Sigmoid colon (tissue), 7 donors: ENCODE measurements around the gene CUL7. TPM values are rescaled to one million over a fixed set of nuclear protein-coding genes. Genes with fewer than 3 reads are reported as not detected.
A peak's percentile ranks its signal among the peaks of the same experiment; 100 is the strongest.

Experiments used
- DNase-seq: peaks from one replicate; pipeline ENCODE4 v3.0.0-alpha.2; 2019
- H3K27ac ChIP-seq, 4 donors: fragments of 200-600 bp; sonication (generic); one replicate each; pipeline ENCODE4 v1.5.1; 2016 to 2019; ENCODE audit warnings: mild to moderate bottlenecking in 1 of 4
- H3K27me3 ChIP-seq, 3 donors: fragments of 200-600 bp; sonication (generic); one replicate each; pipeline ENCODE4 v1.5.1; 2019; ENCODE audit warnings: mild to moderate bottlenecking in 1 of 3
- H3K36me3 ChIP-seq, 4 donors: fragments of 200-600 bp; sonication (generic); one replicate each; pipeline ENCODE4 v1.5.1; 2016 to 2019
- H3K4me1 ChIP-seq, 4 donors: fragments of 200-600 bp; sonication (generic); one replicate each; pipeline ENCODE4 v1.5.1; 2017 to 2019
- H3K4me3 ChIP-seq, 4 donors: fragments of 200-600 bp; sonication (generic); one replicate each; pipeline ENCODE4 v1.5.1; 2017 to 2019; ENCODE audit warnings: mild to moderate bottlenecking in 2 of 4, moderate library complexity in 1 of 4
- H3K9me3 ChIP-seq, 4 donors: fragments of 200-600 bp in 3 of 4; sonication (generic) in 3 of 4; one replicate each; pipeline versions ENCODE4 v1.5.1 to v1.6.1; 2013 to 2019
- EP300 ChIP-seq, 4 donors: sonication (generic); formaldehyde crosslinking; IDR thresholded peaks; one replicate each; pipeline ENCODE4 v1.6.1; 2017; ENCODE audit warnings: antibody characterized with exemption in 4 of 4
- POLR2A ChIP-seq, 2 donors: fragments of 450-650 bp; IDR thresholded peaks; one replicate each; pipeline ENCODE4 v1.6.1; 2016; ENCODE audit warnings: antibody characterized with exemption in 2 of 2, mild to moderate bottlenecking in 2 of 2, moderate library complexity in 2 of 2
- POLR2AphosphoS5 ChIP-seq, 4 donors: sonication (generic); formaldehyde crosslinking; IDR thresholded peaks; one replicate each; pipeline ENCODE4 v1.6.1; 2017; ENCODE audit warnings: antibody characterized with exemption in 4 of 4
- WGBS, 2 donors: extraction: QIAGEN DNeasy Blood & Tissue Kit; methylation state at CpG; one replicate each; pipeline ENCODE4 v1.1.7; 2013; 5-methylcytosine and 5-hydroxymethylcytosine counted together
- intact Hi-C: fragments of 100-400 bp; cut with DNase I; formaldehyde crosslinking; loops from one replicate; pipeline ENCODE4 v1.15.1; 2023
- polyA plus RNA-seq, 3 donors: library from polyadenylated mRNA; stranded (reverse); fragments of 200-250 nt; gene quantifications; one replicate each; pipeline ENCODE4 v1.2.3, GENCODE V29; 2013
- total RNA-seq, 4 donors: library from RNA; depleted of rRNA; stranded (reverse); fragments of >200 nt; gene quantifications; one replicate each; pipeline ENCODE4 v1.1.0, GENCODE V29; 2016
- TF ChIP-seq, protein P1 (sequence below), 4 experiments: fragments of 450-650 bp in 3 of 4; fragments of 200-600 bp in 1 of 4; IDR thresholded peaks; one replicate each; pipeline ENCODE4 v1.5.1; 2016 to 2019; ENCODE audit warnings: antibody characterized with exemption in 4 of 4, mild to moderate bottlenecking in 3 of 4, moderate library complexity in 2 of 4
- donor health status: healthy with polysubstance abuse.
- donor health status: Bipolar disorder and iron deficiency.
- donor health status: healthy.

Gene CUL7
- total and polyA plus RNA-seq, 7 donors: 3.0 to 14.4 (median 10.3) TPM

- intact Hi-C loops: loop anchor here (2.0 to 5.0 kb wide), 2 partner anchors 76 to 88 kb away; partner anchors contain the start of gene PEX6
- DNase-seq: no peak
- Histone ChIP-seq H3K36me3 (peaks cover 3 to 39% (median 8%) of the 10 kb centered on the region in 4 donors), H3K4me1 (peaks cover 0 to 29% (median 23%) of the 10 kb centered on the region in 4 donors), H3K27me3 (no peaks in the 10 kb centered on the region), H3K27ac (peak overlapping the region; percentile 92 to 95 (median 94)), H3K9me3 (no peaks in the 10 kb centered on the region), H3K4me3 (peak overlapping the region; percentile 48 to 78 (median 71))
- TF ChIP-seq EP300 (IDR thresholded peaks at IDR 0.05) (no peak), POLR2AphosphoS5 (IDR thresholded peaks at IDR 0.05) (no peak), POLR2A (IDR thresholded peaks at IDR 0.05) (no peak)
- TF ChIP-seq, protein P1, sequence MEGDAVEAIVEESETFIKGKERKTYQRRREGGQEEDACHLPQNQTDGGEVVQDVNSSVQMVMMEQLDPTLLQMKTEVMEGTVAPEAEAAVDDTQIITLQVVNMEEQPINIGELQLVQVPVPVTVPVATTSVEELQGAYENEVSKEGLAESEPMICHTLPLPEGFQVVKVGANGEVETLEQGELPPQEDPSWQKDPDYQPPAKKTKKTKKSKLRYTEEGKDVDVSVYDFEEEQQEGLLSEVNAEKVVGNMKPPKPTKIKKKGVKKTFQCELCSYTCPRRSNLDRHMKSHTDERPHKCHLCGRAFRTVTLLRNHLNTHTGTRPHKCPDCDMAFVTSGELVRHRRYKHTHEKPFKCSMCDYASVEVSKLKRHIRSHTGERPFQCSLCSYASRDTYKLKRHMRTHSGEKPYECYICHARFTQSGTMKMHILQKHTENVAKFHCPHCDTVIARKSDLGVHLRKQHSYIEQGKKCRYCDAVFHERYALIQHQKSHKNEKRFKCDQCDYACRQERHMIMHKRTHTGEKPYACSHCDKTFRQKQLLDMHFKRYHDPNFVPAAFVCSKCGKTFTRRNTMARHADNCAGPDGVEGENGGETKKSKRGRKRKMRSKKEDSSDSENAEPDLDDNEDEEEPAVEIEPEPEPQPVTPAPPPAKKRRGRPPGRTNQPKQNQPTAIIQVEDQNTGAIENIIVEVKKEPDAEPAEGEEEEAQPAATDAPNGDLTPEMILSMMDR (IDR thresholded peaks at IDR 0.05): no peak
- WGBS, 2 donors: 76 to 78% methylated on average over 17 of the region's 17 CpGs
These were observed 724 bp upstream of the CUL7 start for GRCh38 chr6:43054206-43054943.

DNA sequence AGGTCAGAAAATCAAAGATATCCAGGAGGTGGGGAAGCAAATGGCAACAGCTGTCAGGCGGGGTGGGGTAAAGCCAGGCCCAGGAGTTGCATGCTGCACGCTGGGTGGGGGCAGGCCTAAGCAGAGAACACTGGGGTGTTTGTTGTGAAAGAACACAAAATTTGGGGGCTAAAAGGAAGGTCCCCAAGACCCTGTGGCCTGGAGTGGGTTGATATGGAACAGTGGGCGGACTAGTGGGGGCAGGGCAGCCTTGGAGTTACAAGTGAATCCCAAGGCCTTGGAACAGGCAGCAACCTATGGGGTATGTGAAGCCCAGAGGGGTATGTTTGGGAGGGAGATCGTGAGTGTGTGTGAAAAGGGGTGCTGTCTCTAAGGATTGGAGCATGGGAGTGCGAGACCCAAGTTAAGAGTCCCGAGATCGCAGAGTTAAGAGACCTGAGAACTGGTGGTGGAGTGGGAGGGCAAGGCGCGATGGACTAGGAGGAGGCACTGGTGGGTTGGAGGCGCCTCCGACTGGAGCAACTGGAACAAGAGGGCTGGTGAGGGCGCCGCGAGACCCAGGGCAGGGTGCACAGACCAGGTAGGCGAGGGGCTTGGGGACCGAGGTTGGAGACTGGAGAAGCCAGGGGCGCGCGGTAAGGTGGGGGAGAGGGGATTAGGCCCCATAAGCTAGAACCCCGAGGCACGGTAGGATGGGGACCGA is 658 bp downstream of the CUL7 start:
- Histone ChIP-seq H3K9me3 (no peaks in the 10 kb centered on the region), H3K4me1 (peaks cover 0 to 19% (median 14%) of the 10 kb centered on the region in 4 donors), H3K27me3 (no peaks in the 10 kb centered on the region), H3K4me3 (peak overlapping the region; percentile 48 to 78 (median 71)), H3K36me3 (peaks cover 3 to 51% (median 12%) of the 10 kb centered on the region in 4 donors), H3K27ac (peak overlapping the region; percentile 92 to 95 (median 94))
- no peak for DNase-seq
- 10 to 15% methylated on average over 22 of the region's 22 CpGs for WGBS, 2 donors
- TF ChIP-seq POLR2A (IDR thresholded peaks at IDR 0.05) (no peak), EP300 (IDR thresholded peaks at IDR 0.05) (no peak), POLR2AphosphoS5 (IDR thresholded peaks at IDR 0.05) (no peak)
- TF ChIP-seq, protein P1 (IDR thresholded peaks at IDR 0.05): no peak
- intact Hi-C loops: loop anchor here (2.0 to 5.0 kb wide), 2 partner anchors 32 to 89 kb away; partner anchors contain the start of gene RRP36

DNA sequence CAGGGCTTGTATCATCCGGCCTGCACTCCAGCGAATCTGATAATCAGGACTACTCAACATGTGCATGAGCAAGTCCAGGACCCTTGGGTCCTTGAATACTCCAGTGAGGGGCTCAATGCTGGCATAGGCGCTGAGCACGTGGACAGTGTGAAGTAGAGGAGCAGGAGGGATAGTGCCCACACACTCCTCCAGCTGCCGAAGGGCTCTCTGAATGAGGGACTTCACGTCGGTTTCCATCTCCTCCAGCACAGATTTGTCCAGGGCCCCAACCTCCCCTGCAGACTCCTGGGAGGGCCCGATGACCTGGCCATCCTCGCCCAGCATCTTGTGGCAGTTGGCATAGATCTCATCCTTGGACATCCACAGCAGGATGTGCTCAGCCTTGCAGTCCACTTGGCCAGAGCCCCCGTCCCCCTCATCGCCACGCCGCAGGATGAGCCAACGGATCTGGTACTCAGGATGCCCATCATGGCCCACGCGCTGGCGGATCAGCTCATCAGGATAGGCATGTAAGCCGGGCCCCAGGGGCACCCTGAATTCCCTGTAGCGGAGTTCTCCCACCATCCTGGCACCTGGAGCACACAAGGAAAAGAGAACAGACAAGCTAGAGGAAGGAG is 1.3 kb downstream of the CUL7 start:
- Histone ChIP-seq H3K36me3 (peaks cover 3 to 52% (median 12%) of the 10 kb centered on the region in 4 donors), H3K4me3 (no peak overlapping the region), H3K9me3 (no peaks in the 10 kb centered on the region), H3K4me1 (peaks cover 0 to 17% (median 11%) of the 10 kb centered on the region in 4 donors), H3K27ac (peak overlapping the region; percentile 92 to 95 (median 94)), H3K27me3 (no peaks in the 10 kb centered on the region)
- WGBS, 2 donors: 90 to 95% methylated on average over 19 of the region's 19 CpGs
- TF ChIP-seq, protein P1 (IDR thresholded peaks at IDR 0.05): no peak
- TF ChIP-seq POLR2AphosphoS5 (IDR thresholded peaks at IDR 0.05): no peak
- TF ChIP-seq EP300 (IDR thresholded peaks at IDR 0.05): no peak
- TF ChIP-seq POLR2A (IDR thresholded peaks at IDR 0.05): no peak
- intact Hi-C loops: loop anchor here (2.0 to 5.0 kb wide), 2 partner anchors 32 to 90 kb away; partner anchors contain the start of gene RRP36
- DNase-seq: no peak

DNA sequence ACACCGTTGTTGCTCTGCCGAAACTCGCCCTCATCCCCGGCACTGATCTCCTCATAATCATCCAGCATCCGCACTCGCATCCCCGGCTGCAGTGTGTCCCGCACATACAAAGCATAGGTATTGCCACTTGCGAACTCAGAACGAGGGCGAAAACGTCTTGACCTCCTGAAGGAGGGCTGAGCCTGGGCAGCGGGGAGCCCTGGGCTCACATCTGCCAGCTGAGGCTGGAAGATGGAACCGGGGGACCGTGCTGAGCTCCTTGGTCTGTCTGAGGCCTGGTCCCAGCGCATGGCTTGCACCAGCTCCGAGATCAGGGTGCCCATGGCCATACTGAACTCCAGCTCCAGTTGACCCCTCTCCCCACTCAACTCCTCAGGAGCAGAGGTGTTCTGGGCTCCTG is 2.7 kb downstream of the CUL7 start:
- H3K9me3 ChIP-seq: no peaks in the 10 kb centered on the region
- WGBS, 2 donors: 96 to 97% methylated on average over 17 of the region's 17 CpGs
- DNase-seq: no peak
- intact Hi-C loops: loop anchor here (5.0 kb wide), 1 partner anchor 91 kb away; no protein-coding TSS in a partner anchor
- H3K27ac ChIP-seq: no peak overlapping the region
- no peaks in the 10 kb centered on the region for H3K27me3 ChIP-seq
- peaks cover 0 to 17% (median 11%) of the 10 kb centered on the region in 4 donors for H3K4me1 ChIP-seq
- H3K4me3 ChIP-seq: no peak overlapping the region
- TF ChIP-seq, protein P1 (IDR thresholded peaks at IDR 0.05): no peak
- TF ChIP-seq EP300 (IDR thresholded peaks at IDR 0.05) (no peak), POLR2A (IDR thresholded peaks at IDR 0.05) (no peak), POLR2AphosphoS5 (IDR thresholded peaks at IDR 0.05) (no peak)
- H3K36me3 ChIP-seq: peaks cover 3 to 51% (median 10%) of the 10 kb centered on the region in 4 donors
